Retina (tissue), 1 donor: Measurements from ENCODE around the gene GGT7.
A peak's percentile ranks its signal among the peaks of the same experiment; 100 is the strongest.
"Not testable (repeated sequence)": the region's sequence is repeated elsewhere in the genome, so short reads cannot be mapped to it uniquely, and the experiment has no call there.

ENCODE experiments used
- DNase-seq: peaks from one replicate; pipeline ENCODE4 v3.0.0-alpha.2; 2016

The GGT7 gene

GRCh38 chr20:34834459-34834893 lies 38.2 kb downstream of the GGT7 start:
- DNase-seq: peak; percentile 20

- DNase-seq: no peak
Observed at GRCh38 chr20:34831936-34832335, 40.7 kb downstream of the GGT7 start.

- DNase-seq: no peak
Observed at GRCh38 chr20:34829191-34829590, 43.5 kb downstream of the GGT7 start.

GRCh38 chr20:34825530-34826362 lies 46.9 kb downstream of the GGT7 start, which contains the start of gene NCOA6:
TSS of gene NCOA6 (minus strand) at chr20:34825651. CDS start at chr20:34782355, 43,296 bp downstream.
- peak; percentile 75 for DNase-seq

GRCh38 chr20:34824806-34825529 lies 47.7 kb downstream of the GGT7 start:
- DNase-seq: peak; percentile 74

GRCh38 chr20:34824452-34824805 lies 48.2 kb downstream of the GGT7 start:
- no peak for DNase-seq

GRCh38 chr20:34824026-34824425 lies 48.6 kb downstream of the GGT7 start:
- no peak for DNase-seq

- no peak for DNase-seq
Observed at GRCh38 chr20:34820805-34821578, 51.7 kb downstream of the GGT7 start.

GRCh38 chr20:34817801-34818200 lies 54.9 kb downstream of the GGT7 start:
- no peak for DNase-seq

- DNase-seq: no peak
Observed at GRCh38 chr20:34817072-34817471, 55.6 kb downstream of the GGT7 start.

- no peak for DNase-seq
Observed at GRCh38 chr20:34815636-34816035, 57.0 kb downstream of the GGT7 start.

- DNase-seq: no peak
Observed at GRCh38 chr20:34808583-34808982, 64.1 kb downstream of the GGT7 start.

GRCh38 chr20:34807944-34808465 lies 64.7 kb downstream of the GGT7 start:
- DNase-seq: not testable (repeated sequence)

GRCh38 chr20:34806255-34806654 lies 66.4 kb downstream of the GGT7 start:
- no peak for DNase-seq

- no peak for DNase-seq
Observed at GRCh38 chr20:34798871-34799270, 73.8 kb downstream of the GGT7 start.

GRCh38 chr20:34798328-34798727 lies 74.3 kb downstream of the GGT7 start:
- DNase-seq: no peak

- no peak for DNase-seq
Observed at GRCh38 chr20:34797012-34797995, 75.4 kb downstream of the GGT7 start.
